ES-I3 (cell line): Measurements from ENCODE around the gene TMEM37.

ENCODE experiments used
- H3K36me3 ChIP-seq: 2 replicates; pipeline ENCODE4 v1.6.1; 2013; ENCODE audit warnings: mild to moderate bottlenecking, low read length, control low read depth, moderate library complexity; ENCODE audit not compliant: insufficient read depth
- H3K4me1 ChIP-seq: 2 replicates; pipeline ENCODE4 v1.6.1; 2013; ENCODE audit warnings: mild to moderate bottlenecking, control low read depth, low read length; ENCODE audit not compliant: insufficient read depth
- H3K9ac ChIP-seq: 2 replicates; pipeline ENCODE4 v1.6.1; 2013; ENCODE audit warnings: low read depth, mild to moderate bottlenecking, low read length, moderate library complexity
- H3K9me3 ChIP-seq: 2 replicates; pipeline ENCODE4 v1.6.1; 2013; ENCODE audit warnings: mild to moderate bottlenecking, low read length, moderate library complexity; ENCODE audit not compliant: control insufficient read depth, insufficient read depth

Gene TMEM37

GRCh38 chr2:119481501-119482455 lies 50.1 kb downstream of the TMEM37 start:
- Histone ChIP-seq H3K36me3 (no peaks in the 10 kb centered on the region), H3K9ac (no peak overlapping the region), H3K9me3 (no peaks in the 10 kb centered on the region), H3K4me1 (no peaks in the 10 kb centered on the region)

- Histone ChIP-seq H3K36me3 (no peaks in the 10 kb centered on the region), H3K4me1 (0 out of 2 replicates have a peak, but pooled peaks cover under 1% of the 10 kb centered on the region), H3K9me3 (no peaks in the 10 kb centered on the region), H3K9ac (no peak overlapping the region)
Measured at GRCh38 chr2:119482481-119483394, 51.1 kb downstream of the TMEM37 start.

GRCh38 chr2:119483395-119483753 lies 51.7 kb downstream of the TMEM37 start:
- H3K9ac ChIP-seq, result no peak overlapping the region
- no peaks in the 10 kb centered on the region for H3K36me3 ChIP-seq
- 0 out of 2 replicates have a peak, but pooled peaks cover 6% of the 10 kb centered on the region for H3K4me1 ChIP-seq
- H3K9me3 ChIP-seq, result no peaks in the 10 kb centered on the region

- Histone ChIP-seq H3K9ac (no peak overlapping the region), H3K9me3 (no peaks in the 10 kb centered on the region), H3K4me1 (0 out of 2 replicates have a peak, but pooled peaks cover 8% of the 10 kb centered on the region), H3K36me3 (no peaks in the 10 kb centered on the region)
Measured at GRCh38 chr2:119483896-119484718, 52.5 kb downstream of the TMEM37 start.

- H3K36me3 ChIP-seq, result no peaks in the 10 kb centered on the region
- 0 out of 2 replicates have a peak, but pooled peaks cover 8% of the 10 kb centered on the region for H3K4me1 ChIP-seq
- no peaks in the 10 kb centered on the region for H3K9me3 ChIP-seq
- H3K9ac ChIP-seq, result no peak overlapping the region
Measured at GRCh38 chr2:119484834-119485233, 53.2 kb downstream of the TMEM37 start.

GRCh38 chr2:119485336-119486110 lies 53.9 kb downstream of the TMEM37 start:
- no peaks in the 10 kb centered on the region for H3K9me3 ChIP-seq
- no peak overlapping the region for H3K9ac ChIP-seq
- H3K4me1 ChIP-seq, result peaks cover 13% of the 10 kb centered on the region; the same call in 1 of the 2 replicates
- no peaks in the 10 kb centered on the region for H3K36me3 ChIP-seq

- Histone ChIP-seq H3K9ac (no peak overlapping the region), H3K36me3 (no peaks in the 10 kb centered on the region), H3K9me3 (no peaks in the 10 kb centered on the region), H3K4me1 (peaks cover 19% of the 10 kb centered on the region; the same call in 1 of the 2 replicates)
Measured at GRCh38 chr2:119486196-119486827, 54.7 kb downstream of the TMEM37 start.

GRCh38 chr2:119486886-119487285 lies 55.2 kb downstream of the TMEM37 start:
- no peaks in the 10 kb centered on the region for H3K9me3 ChIP-seq
- H3K36me3 ChIP-seq, result no peaks in the 10 kb centered on the region
- H3K9ac ChIP-seq, result no peak overlapping the region
- peaks cover 21% of the 10 kb centered on the region; the same call in 1 of the 2 replicates for H3K4me1 ChIP-seq

- no peaks in the 10 kb centered on the region for H3K9me3 ChIP-seq
- H3K36me3 ChIP-seq, result no peaks in the 10 kb centered on the region
- no peak overlapping the region for H3K9ac ChIP-seq
- H3K4me1 ChIP-seq, result peaks cover 27% of the 10 kb centered on the region
Measured at GRCh38 chr2:119487434-119488244, 56.0 kb downstream of the TMEM37 start.
